Neural progenitor cell (in vitro differentiated cells): ENCODE measurements around the gene COL4A2. TPM values are rescaled to one million over a fixed set of nuclear protein-coding genes. Genes with fewer than 3 reads are reported as not detected.

Source experiments
- DNase-seq: peaks from one replicate; pipeline ENCODE4 v3.0.0-alpha.2; 2016; ENCODE audit warnings: low spot score
- H2AFZ ChIP-seq: fragments of 200-600 bp; sonication (generic); replicated peaks from 2 replicates; pipeline ENCODE4 v1.6.1; 2016; ENCODE audit warnings: antibody characterized with exemption
- H3F3A ChIP-seq: fragments of 200-600 bp; sonication (generic); 2 replicates; pipeline ENCODE4 v1.6.1; 2016; ENCODE audit warnings: antibody characterized with exemption, low read depth
- H3K27ac ChIP-seq: fragments of 200-600 bp; sonication (generic); 2 replicates; pipeline ENCODE4 v1.5.1; 2016; ENCODE audit warnings: mild to moderate bottlenecking
- H3K27me3 ChIP-seq: fragments of 200-600 bp; sonication (generic); 2 replicates; pipeline ENCODE4 v1.6.1; 2016; ENCODE audit warnings: mild to moderate bottlenecking, moderate library complexity
- H3K36me3 ChIP-seq: fragments of 200-600 bp; sonication (generic); 2 replicates; pipeline ENCODE4 v1.5.1; 2016
- H3K4me1 ChIP-seq: fragments of 200-600 bp; sonication (generic); 2 replicates; pipeline ENCODE4 v1.6.1; 2016; ENCODE audit warnings: mixed run types
- H3K4me2 ChIP-seq: fragments of 200-600 bp; sonication (generic); 2 replicates; pipeline ENCODE4 v1.6.1; 2016
- H3K4me3 ChIP-seq: fragments of 200-600 bp; sonication (generic); 2 replicates; pipeline ENCODE4 v1.5.1; 2016
- H3K79me2 ChIP-seq: fragments of 200-600 bp; sonication (generic); 2 replicates; pipeline ENCODE4 v1.6.1; 2016; ENCODE audit warnings: low read depth
- H3K9ac ChIP-seq: fragments of 200-600 bp; sonication (generic); 2 replicates; pipeline ENCODE4 v1.6.1; 2016
- H3K9me3 ChIP-seq: fragments of 200-600 bp; sonication (generic); 2 replicates; pipeline ENCODE4 v1.5.1; 2016; ENCODE audit warnings: low read depth
- H4K20me1 ChIP-seq: fragments of 200-600 bp; sonication (generic); 2 replicates; pipeline ENCODE4 v1.6.1; 2016; ENCODE audit warnings: low read depth
- H3K27ac Mint-ChIP-seq: 3 replicates; pipeline ENCODE4 v1.8.0; 2021; ENCODE audit warnings: mixed read lengths
- H3K27me3 Mint-ChIP-seq: 2 replicates; pipeline ENCODE4 v1.8.0; 2022; ENCODE audit warnings: low read depth, mild to moderate bottlenecking, inconsistent platforms, moderate library complexity, mixed read lengths; ENCODE audit not compliant: insufficient read depth
- H3K36me3 Mint-ChIP-seq: 3 replicates; pipeline ENCODE4 v1.8.0; 2021; ENCODE audit warnings: mixed read lengths
- H3K4me1 Mint-ChIP-seq: 3 replicates; pipeline ENCODE4 v1.8.0; 2021; ENCODE audit warnings: mixed read lengths
- H3K4me3 Mint-ChIP-seq: 3 replicates; pipeline ENCODE4 v1.8.0; 2021; ENCODE audit warnings: mild to moderate bottlenecking, moderate library complexity, mixed read lengths
- H3K9me3 Mint-ChIP-seq: 3 replicates; pipeline ENCODE4 v1.8.0; 2020; ENCODE audit warnings: mixed read lengths
- EZH2 ChIP-seq: fragments of 200-600 bp; sonication (generic); IDR thresholded peaks from 2 replicates; pipeline ENCODE4 v1.6.1; 2017; ENCODE audit warnings: antibody characterized with exemption, mild to moderate bottlenecking, moderate library complexity
- EZH2phosphoT487 ChIP-seq: fragments of 200-600 bp; sonication (generic); IDR thresholded peaks from 2 replicates; pipeline ENCODE4 v1.6.1; 2017; ENCODE audit warnings: antibody characterized with exemption
- total RNA-seq: library from RNA; depleted of rRNA; stranded (reverse); fragments of >200 nt; gene quantifications from 2 replicates; pipeline ENCODE4 v1.2.3, GENCODE V29; 2015; ENCODE audit warnings: low replicate concordance
- TF ChIP-seq, protein P1 (sequence below): fragments of 200-600 bp; sonication (generic); IDR thresholded peaks from 2 replicates; pipeline ENCODE4 v1.5.1; 2017; ENCODE audit warnings: antibody characterized with exemption, mild to moderate bottlenecking

Gene COL4A2
- total RNA-seq, 1 donor from 2014 or later, result 73.6 TPM

GRCh38 chr13:110512198-110512740 lies 205.2 kb downstream of the COL4A2 start:
- no peaks in the 10 kb centered on the region for H3K4me1 Mint-ChIP-seq
- Histone ChIP-seq H3K4me3 (no peak overlapping the region), H3K9me3 (no peaks in the 10 kb centered on the region), H3K4me2 (no peak overlapping the region), H3K27ac (no peak overlapping the region), H3F3A (no peaks in the 10 kb centered on the region), H3K4me1 (no peaks in the 10 kb centered on the region), H3K27me3 (no peaks in the 10 kb centered on the region), H3K9ac (no peak overlapping the region), H3K36me3 (no peaks in the 10 kb centered on the region), H3K79me2 (no peaks in the 10 kb centered on the region), H2AFZ (no peak overlapping the region), H4K20me1 (peaks cover 3% of the 10 kb centered on the region)
- H3K4me3 Mint-ChIP-seq, result no peak overlapping the region
- peaks cover 21% of the 10 kb centered on the region for H3K36me3 Mint-ChIP-seq
- peaks cover 4% of the 10 kb centered on the region for H3K9me3 Mint-ChIP-seq
- no peak overlapping the region for H3K27ac Mint-ChIP-seq
- DNase-seq, result no peak
- peaks cover 2% of the 10 kb centered on the region for H3K27me3 Mint-ChIP-seq
- TF ChIP-seq EZH2 (no peak), EZH2phosphoT487 (no peak)
- TF ChIP-seq, protein P1, sequence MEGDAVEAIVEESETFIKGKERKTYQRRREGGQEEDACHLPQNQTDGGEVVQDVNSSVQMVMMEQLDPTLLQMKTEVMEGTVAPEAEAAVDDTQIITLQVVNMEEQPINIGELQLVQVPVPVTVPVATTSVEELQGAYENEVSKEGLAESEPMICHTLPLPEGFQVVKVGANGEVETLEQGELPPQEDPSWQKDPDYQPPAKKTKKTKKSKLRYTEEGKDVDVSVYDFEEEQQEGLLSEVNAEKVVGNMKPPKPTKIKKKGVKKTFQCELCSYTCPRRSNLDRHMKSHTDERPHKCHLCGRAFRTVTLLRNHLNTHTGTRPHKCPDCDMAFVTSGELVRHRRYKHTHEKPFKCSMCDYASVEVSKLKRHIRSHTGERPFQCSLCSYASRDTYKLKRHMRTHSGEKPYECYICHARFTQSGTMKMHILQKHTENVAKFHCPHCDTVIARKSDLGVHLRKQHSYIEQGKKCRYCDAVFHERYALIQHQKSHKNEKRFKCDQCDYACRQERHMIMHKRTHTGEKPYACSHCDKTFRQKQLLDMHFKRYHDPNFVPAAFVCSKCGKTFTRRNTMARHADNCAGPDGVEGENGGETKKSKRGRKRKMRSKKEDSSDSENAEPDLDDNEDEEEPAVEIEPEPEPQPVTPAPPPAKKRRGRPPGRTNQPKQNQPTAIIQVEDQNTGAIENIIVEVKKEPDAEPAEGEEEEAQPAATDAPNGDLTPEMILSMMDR, result no peak

DNA sequence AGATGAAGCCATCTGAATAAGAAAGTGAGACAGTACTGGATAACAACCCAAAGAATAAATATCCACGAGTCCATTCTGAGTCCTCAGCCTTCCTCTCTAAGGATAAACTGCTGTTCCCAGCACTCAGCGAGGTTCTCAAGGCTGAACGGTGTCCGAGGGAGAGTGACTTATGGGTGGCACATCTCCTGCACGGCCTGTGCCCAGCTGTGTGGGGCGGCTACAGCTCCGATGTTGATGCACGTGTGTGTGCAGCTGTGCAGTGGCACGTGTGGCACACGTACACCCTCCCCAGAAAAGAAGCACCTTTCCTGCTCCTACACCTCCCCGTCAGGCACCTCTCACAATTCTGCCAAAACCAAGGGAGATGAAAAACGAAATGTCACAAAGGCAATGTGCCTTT lies 209.4 kb downstream of the COL4A2 start:
- Mint-ChIP-seq H3K4me1 (peaks cover 3% of the 10 kb centered on the region), H3K27ac (no peak overlapping the region), H3K4me3 (no peak overlapping the region), H3K9me3 (peaks cover 6% of the 10 kb centered on the region), H3K36me3 (peaks cover 18% of the 10 kb centered on the region), H3K27me3 (peaks cover 4% of the 10 kb centered on the region)
- H3K4me3 ChIP-seq, result no peak overlapping the region
- no peaks in the 10 kb centered on the region for H3K4me1 ChIP-seq
- H3K36me3 ChIP-seq, result no peaks in the 10 kb centered on the region
- H2AFZ ChIP-seq, result no peak overlapping the region
- H3K4me2 ChIP-seq, result no peak overlapping the region
- no peak overlapping the region for H3K27ac ChIP-seq
- no peaks in the 10 kb centered on the region for H3K9me3 ChIP-seq
- no peaks in the 10 kb centered on the region for H3K27me3 ChIP-seq
- no peaks in the 10 kb centered on the region for H3F3A ChIP-seq
- DNase-seq, result no peak
- H4K20me1 ChIP-seq, result no peaks in the 10 kb centered on the region
- H3K79me2 ChIP-seq, result no peaks in the 10 kb centered on the region
- H3K9ac ChIP-seq, result no peak overlapping the region
- no peak for TF ChIP-seq EZH2
- TF ChIP-seq EZH2phosphoT487, result no peak
- TF ChIP-seq, protein P1, result no peak

DNA sequence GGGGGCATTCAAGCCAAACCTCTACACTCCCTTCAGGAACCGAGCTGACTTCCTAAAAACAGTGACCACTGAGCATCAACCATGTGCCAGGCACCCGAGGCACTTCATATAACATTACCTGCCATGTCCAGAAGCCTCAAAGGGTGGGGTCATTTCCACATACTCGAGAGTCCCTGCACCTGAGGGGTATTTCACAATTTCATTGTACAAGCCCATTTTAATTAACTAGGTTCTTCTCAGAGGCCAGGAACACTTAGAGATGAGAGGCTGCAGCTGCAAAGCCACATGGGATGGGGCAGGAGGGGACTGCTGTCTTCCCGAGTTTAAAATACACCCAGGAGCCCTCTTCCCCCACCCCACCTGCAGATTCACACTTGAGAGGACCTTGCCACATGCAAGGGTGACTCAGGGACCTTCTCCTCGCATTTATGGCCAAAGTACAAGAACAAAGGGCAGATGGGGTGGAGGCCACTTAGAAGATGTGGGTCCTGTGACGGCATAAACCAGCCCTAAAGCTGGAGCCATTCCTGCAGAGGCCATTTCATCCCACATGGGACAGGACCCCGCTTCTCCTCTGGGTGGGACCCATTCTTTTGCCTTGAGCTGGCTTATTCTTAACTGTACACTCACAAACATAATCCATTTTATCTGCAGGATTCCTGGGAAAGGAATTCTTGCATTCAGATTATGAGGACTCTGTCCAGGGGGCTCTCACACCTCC lies 210.6 kb downstream of the COL4A2 start:
- Mint-ChIP-seq H3K4me1 (peaks cover 3% of the 10 kb centered on the region), H3K27ac (peak overlapping the region; percentile 33)

More for the DNA sequence above, 210.6 kb downstream of the COL4A2 start:
- H3K4me2 ChIP-seq, result no peak overlapping the region
- no peaks in the 10 kb centered on the region for H4K20me1 ChIP-seq
- DNase-seq, result no peak
- no peak overlapping the region for H2AFZ ChIP-seq
- H3F3A ChIP-seq, result no peaks in the 10 kb centered on the region
- Mint-ChIP-seq H3K27me3 (peaks cover 4% of the 10 kb centered on the region), H3K36me3 (peaks cover 13% of the 10 kb centered on the region), H3K9me3 (peaks cover 6% of the 10 kb centered on the region), H3K4me3 (no peak overlapping the region)
- H3K4me3 ChIP-seq, result no peak overlapping the region
- no peak overlapping the region for H3K9ac ChIP-seq
- no peaks in the 10 kb centered on the region for H3K36me3 ChIP-seq
- TF ChIP-seq EZH2, result no peak
- TF ChIP-seq EZH2phosphoT487, result no peak
- TF ChIP-seq, protein P1, result no peak
- H3K4me1 ChIP-seq, result no peaks in the 10 kb centered on the region
- no peaks in the 10 kb centered on the region for H3K79me2 ChIP-seq
- no peaks in the 10 kb centered on the region for H3K9me3 ChIP-seq
- no peaks in the 10 kb centered on the region for H3K27me3 ChIP-seq
- no peak overlapping the region for H3K27ac ChIP-seq
